DMS 273 (cell line): ENCODE results near the gene FUNDC2.

ENCODE experiments used
- DNase-seq: peaks from one replicate; lab custom pipeline; 2025; ENCODE audit not compliant: unreplicated experiment; lab: John Stamatoyannopoulos, UW

FUNDC2 gene

GRCh38 chrX:155023907-155024833 lies 2.5 kb upstream of the FUNDC2 start:
- no peak for DNase-seq

GRCh38 chrX:155026420-155026726 lies 271 bp upstream of the FUNDC2 start:
- DNase-seq, result no peak

GRCh38 chrX:155027509-155028066 lies 944 bp downstream of the FUNDC2 start:
- peak; percentile 72 for DNase-seq

- DNase-seq, result peak; percentile 24
These were observed 1.5 kb downstream of the FUNDC2 start for GRCh38 chrX:155028129-155028528.

- peak; percentile 20 for DNase-seq
These were observed 2.2 kb downstream of the FUNDC2 start for GRCh38 chrX:155028877-155029291.

- DNase-seq, result no peak
These were observed 5.0 kb downstream of the FUNDC2 start for GRCh38 chrX:155031657-155032056.

- no peak for DNase-seq
These were observed 9.0 kb downstream of the FUNDC2 start for GRCh38 chrX:155035688-155036087.

- no peak for DNase-seq
These were observed 19.6 kb downstream of the FUNDC2 start for GRCh38 chrX:155046129-155046810.

GRCh38 chrX:155046811-155047528 lies 20.3 kb downstream of the FUNDC2 start:
- no peak for DNase-seq

- DNase-seq, result peak; percentile 80
These were observed 22.5 kb downstream of the FUNDC2 start for GRCh38 chrX:155048977-155049619.

GRCh38 chrX:155052738-155053498 lies 26.3 kb downstream of the FUNDC2 start:
- DNase-seq, result no peak

GRCh38 chrX:155053656-155054055 lies 27.0 kb downstream of the FUNDC2 start:
- DNase-seq, result no peak

GRCh38 chrX:155054255-155054654 lies 27.6 kb downstream of the FUNDC2 start:
- DNase-seq, result no peak

- no peak for DNase-seq
These were observed 28.9 kb downstream of the FUNDC2 start for GRCh38 chrX:155055494-155055893.

- no peak for DNase-seq
These were observed 29.8 kb downstream of the FUNDC2 start for GRCh38 chrX:155056471-155056870.

- DNase-seq, result peak; percentile 64
These were observed 30.5 kb downstream of the FUNDC2 start for GRCh38 chrX:155056877-155057792.

- DNase-seq, result no peak
These were observed 35.1 kb downstream of the FUNDC2 start for GRCh38 chrX:155061760-155062159.

- DNase-seq, result no peak
These were observed 38.5 kb downstream of the FUNDC2 start for GRCh38 chrX:155065035-155065734.
